K562 (cell line): ENCODE results near the gene PUS7. TPM values are rescaled to one million over a fixed set of nuclear protein-coding genes. Genes with fewer than 3 reads are reported as not detected.

ENCODE experiments used
- CEBPB ChIP-seq: fragments of 450-650 bp; IDR thresholded peaks from 2 replicates; pipeline ENCODE4 v1.6.1; 2016; ENCODE audit warnings: missing genetic modification characterization, missing compliant biosample characterization
- DEAF1 ChIP-seq: fragments of 450-650 bp; formaldehyde crosslinking; IDR thresholded peaks from 2 replicates; pipeline ENCODE4 v1.4.0; 2020; ENCODE audit warnings: mild to moderate bottlenecking, moderate library complexity
- EP300 ChIP-seq: IDR thresholded peaks from 2 replicates; pipeline ENCODE4 v1.6.1; 2012; ENCODE audit warnings: low read length, improper control_type of control experiment
- FOXA3 ChIP-seq, 2 experiments: fragments of 450-650 bp in 1 of 2; sonication (generic) in 1 of 2; formaldehyde crosslinking; IDR thresholded peaks in 1 of 2; conservative IDR thresholded peaks in 1 of 2; 2 replicates each; pipeline versions ENCODE4 v1.4.0 to v1.8.0; 2020 to 2022; ENCODE audit warnings: mild to moderate bottlenecking in 2 of 2, missing genetic modification reagents in 1 of 2
- GATAD2B ChIP-seq: fragments of 450-650 bp; IDR thresholded peaks from 2 replicates; pipeline ENCODE4 v1.6.1; 2017; ENCODE audit warnings: mild to moderate bottlenecking, borderline replicate concordance
- LCOR ChIP-seq: sonication (generic); formaldehyde crosslinking; IDR thresholded peaks from 2 replicates; pipeline ENCODE4 v1.8.0; 2022; ENCODE audit warnings: mild to moderate bottlenecking, missing genetic modification reagents
- MCM3 ChIP-seq: fragments of 450-650 bp; IDR thresholded peaks from 2 replicates; pipeline ENCODE4 v1.6.1; 2016
- MEIS2 ChIP-seq: fragments of 450-650 bp; IDR thresholded peaks from 2 replicates; pipeline ENCODE4 v1.6.1; 2014; ENCODE audit warnings: mild to moderate bottlenecking; ENCODE audit not compliant: partially characterized antibody
- PKNOX1 ChIP-seq: fragments of 450-650 bp; IDR thresholded peaks from 2 replicates; pipeline ENCODE4 v1.6.1; 2016
- RCOR1 ChIP-seq, 2 experiments: IDR thresholded peaks; 2 replicates each; pipeline ENCODE4 v1.6.1; 2012; ENCODE audit warnings: low read depth in 2 of 2, low read length in 2 of 2, borderline replicate concordance in 1 of 2, improper control_type of control experiment in 1 of 2
- SOX6 ChIP-seq: fragments of 450-650 bp; IDR thresholded peaks from 2 replicates; pipeline ENCODE4 v1.6.1; 2014; ENCODE audit warnings: mild to moderate bottlenecking
- SRSF7 ChIP-seq: fragments of 200-400 bp; formaldehyde crosslinking; optimal IDR thresholded peaks from 2 replicates; pipeline ENCODE3; 2017; ENCODE audit warnings: mild to moderate bottlenecking, low read depth, low read length
- TAL1 ChIP-seq: fragments of 450-650 bp; IDR thresholded peaks from 2 replicates; pipeline ENCODE4 v1.6.1; 2016; ENCODE audit warnings: mild to moderate bottlenecking
- TEAD4 ChIP-seq, 2 experiments: sonication (generic) in 1 of 2; formaldehyde crosslinking in 1 of 2; IDR thresholded peaks; 2 replicates each; pipeline versions ENCODE4 v1.6.1 to v1.8.0; 2012 to 2022; ENCODE audit warnings: borderline replicate concordance in 1 of 2, inconsistent platforms in 1 of 2, low read length in 1 of 2, mild to moderate bottlenecking in 1 of 2, missing genetic modification reagents in 1 of 2
- THRAP3 ChIP-seq: fragments of 450-650 bp; IDR thresholded peaks from 2 replicates; pipeline ENCODE4 v1.6.1; 2016; ENCODE audit warnings: mild to moderate bottlenecking, inconsistent platforms, borderline replicate concordance
- UBTF ChIP-seq, 2 experiments: IDR thresholded peaks; 2 replicates each; pipeline ENCODE4 v1.6.1; 2012; ENCODE audit warnings: improper control_type of control experiment in 2 of 2, low read depth in 2 of 2, low read length in 2 of 2, borderline replicate concordance in 1 of 2
- XRCC4 ChIP-seq: IDR thresholded peaks from one replicate; pipeline ENCODE4 v1.6.1; 2011; ENCODE audit not compliant: insufficient read depth, insufficient read length; ENCODE audit errors: extremely low read depth
- ZBTB12 ChIP-seq: fragments of 250-450 bp; sonication (Bioruptor Pico); IDR thresholded peaks from 2 replicates; pipeline ENCODE4 v1.4.0; 2020
- ZNF395 ChIP-seq: fragments of 200-800 bp; sonication (Bioruptor generic); IDR thresholded peaks from 2 replicates; pipeline ENCODE4 v1.6.1; 2017; ENCODE audit warnings: missing genetic modification characterization, missing compliant biosample characterization
- polyA plus RNA-seq, 8 experiments: library from polyadenylated mRNA; depleted of rRNA in 4 of 8; stranded (reverse) in 5 of 8; unstranded in 3 of 8; fragments of >200 nt; fragmentation: Nextera tagmentation in 2 of 8; fragmentation: Illumina TruSeq in 1 of 8; extraction: Ambion mirVana in 2 of 8; extraction: Trizol in 1 of 8; gene quantifications; 2 replicates each; pipeline versions ENCODE4 v1.2.1 to v1.2.3, GENCODE V29; 2011 to 2014; ENCODE audit warnings: inconsistent platforms in 1 of 8, missing spikeins in 1 of 8
- total RNA-seq, 7 experiments: library from RNA; depleted of rRNA in 6 of 7; stranded (reverse); fragments of >200 nt in 6 of 7; fragmentation: Illumina TruSeq in 2 of 7; extraction: Trizol in 2 of 7; gene quantifications; 2 replicates each; pipeline versions ENCODE4 v1.2.1 to v1.2.3, GENCODE V29; 2011 to 2021; ENCODE audit warnings: low replicate concordance in 1 of 7

The PUS7 gene
- total and polyA plus RNA-seq, 9 of the 15 experiments (the other 6 are each of a cell fraction or from before 2014, with no cell fraction given), result 15.1 to 95.6 (median 63.2) TPM

- peak; percentile 79 for TF ChIP-seq DEAF1 (CRISPR knock-in tag)
- peak; percentile 91 for TF ChIP-seq SOX6
- TF ChIP-seq ZBTB12 (CRISPR knock-in tag), result no peak
- TF ChIP-seq TEAD4 (IDR thresholded peaks at IDR 0.05; ENCODE audit: low read length), result 0 out of 2 replicates have a peak, but pooled peaks have one; percentile 6
- TF ChIP-seq TEAD4 (CRISPR knock-in tag; IDR thresholded peaks at IDR 0.05; ENCODE audit: borderline replicate concordance), result no peak
- peak; percentile 63; the same call in 1 of the 2 replicates for TF ChIP-seq GATAD2B
- TF ChIP-seq UBTF (IDR thresholded peaks at IDR 0.05; ENCODE audit: borderline replicate concordance in 1 of 2, low read depth in 2 of 2, low read length in 2 of 2), result no peak
- TF ChIP-seq MEIS2, result peak; percentile 99
- TF ChIP-seq MCM3, result no peak
- 0 out of 2 replicates have a peak, but pooled peaks have one; percentile 25 for TF ChIP-seq TAL1
- no peak for TF ChIP-seq SRSF7
- TF ChIP-seq XRCC4, result no peak
- no peak for TF ChIP-seq ZNF395 (CRISPR knock-in tag)
- TF ChIP-seq PKNOX1, result peak; percentile 96
- TF ChIP-seq RCOR1 (IDR thresholded peaks at IDR 0.05; ENCODE audit: borderline replicate concordance in 1 of 2, low read depth in 2 of 2, low read length in 2 of 2), result peak in 1 of 2 experiments; percentile 67; a peak in 1 of 4 replicates
- peak; percentile 56; the same call in 1 of the 2 replicates for TF ChIP-seq LCOR (CRISPR knock-in tag)
- peak; percentile 33; the same call in 1 of the 2 replicates for TF ChIP-seq THRAP3
- peak in 1 of 2 experiments; percentile 50; a peak in 1 of 4 replicates for TF ChIP-seq FOXA3 (CRISPR knock-in tag; conservative IDR thresholded peaks at IDR 0.05 in 1 of 2, IDR thresholded peaks at IDR 0.05 in 1 of 2)
- TF ChIP-seq CEBPB (tag), result peak; percentile 7; the same call in 1 of the 2 replicates
- TF ChIP-seq EP300, result peak; percentile 41
Measured at GRCh38 chr7:105429746-105430612, 92.1 kb downstream of the PUS7 start (continued).
